ENCODE data around the gene PTPRK. TPM values are rescaled to one million over a fixed set of nuclear protein-coding genes. Genes with fewer than 3 reads are reported as not detected.

Gene PTPRK
- total RNA-seq, 1 experiment from 2014 or later, result 34.2 TPM

DNA sequence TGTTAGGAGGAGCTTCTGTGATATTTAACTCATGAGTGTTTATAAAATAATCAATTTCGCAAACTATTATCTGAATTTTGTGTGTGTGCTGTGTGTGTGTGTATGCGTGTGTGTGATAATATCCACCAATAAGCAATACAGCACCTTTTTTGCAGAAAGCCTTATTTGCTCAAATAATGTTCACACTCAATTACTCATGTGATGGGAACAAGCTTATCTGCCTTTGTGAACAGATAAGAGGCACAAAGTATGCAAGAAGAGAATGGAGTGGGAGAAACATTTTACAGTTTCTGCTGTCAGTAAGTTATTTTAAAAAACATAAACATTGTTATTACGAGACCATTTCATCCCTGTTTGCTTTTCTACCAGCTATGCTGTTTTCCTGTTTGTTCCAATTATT is 36.7 kb upstream of the PTPRK start:
- no peaks in the 10 kb centered on the region for H3K4me1 ChIP-seq (ENCODE audit: control insufficient read depth in 1 of 2, insufficient read depth in 2 of 2, low read length in 2 of 2)
- RAD21 ChIA-PET (ENCODE audit: low non-redundant PET in 1 of 2, low total read pairs in 2 of 2, uncharacterized antibody in 2 of 2, unreplicated experiment in 2 of 2), result no interaction called here
- H4K20me1 ChIP-seq (ENCODE audit: insufficient read depth), result no peaks in the 10 kb centered on the region
- H3K9ac ChIP-seq (ENCODE audit: low read length), result no peak overlapping the region
- intact Hi-C loops (cut with micrococcal nuclease), result no loop called here
- no TSS peak for BruUV-seq (replicated peaks)
- no peaks in the 10 kb centered on the region for H3K9me3 ChIP-seq (ENCODE audit: control insufficient read depth in 1 of 2, insufficient read depth in 1 of 2, low read depth in 1 of 2, low read length in 2 of 2)
- H3K27ac ChIP-seq (ENCODE audit: low read depth, low read length), result no peak overlapping the region
- no peaks in the 10 kb centered on the region for H3K79me2 ChIP-seq (ENCODE audit: insufficient read depth, low read length)
- ATAC-seq, result no peak
- H3K4me2 ChIP-seq (ENCODE audit: low read length), result no peak overlapping the region
- TF ChIP-seq POLR2AphosphoS5 (IDR thresholded peaks at IDR 0.05; ENCODE audit: low read depth, low read length) (no peak), RAD21 (IDR thresholded peaks at IDR 0.05; ENCODE audit: low read depth) (no peak), EZH2 (IDR thresholded peaks at IDR 0.05) (no peak), POLR2A (IDR thresholded peaks at IDR 0.05; ENCODE audit: borderline replicate concordance, extremely low read depth, insufficient read depth, insufficient read length) (no peak), SIN3A (IDR thresholded peaks at IDR 0.05; ENCODE audit: low read depth) (no peak), SRF (IDR thresholded peaks at IDR 0.05; ENCODE audit: low read depth) (no peak), FOSL1 (IDR thresholded peaks at IDR 0.05; ENCODE audit: low read depth) (no peak), EZH2phosphoT487 (IDR thresholded peaks at IDR 0.05; ENCODE audit: borderline replicate concordance) (no peak), YY1 (IDR thresholded peaks at IDR 0.05; ENCODE audit: extremely low read depth, insufficient replicate concordance, low read depth, low read length) (no peak), SP1 (IDR thresholded peaks at IDR 0.05; ENCODE audit: low read depth) (no peak), CBX3 (IDR thresholded peaks at IDR 0.05; ENCODE audit: low read depth) (no peak), CEBPB (IDR thresholded peaks at IDR 0.05; ENCODE audit: low read depth) (no peak), ELF1 (IDR thresholded peaks at IDR 0.05; ENCODE audit: borderline replicate concordance, low read depth) (no peak), EGR1 (IDR thresholded peaks at IDR 0.05; ENCODE audit: low read depth) (no peak)
- TF ChIP-seq, protein P1, sequence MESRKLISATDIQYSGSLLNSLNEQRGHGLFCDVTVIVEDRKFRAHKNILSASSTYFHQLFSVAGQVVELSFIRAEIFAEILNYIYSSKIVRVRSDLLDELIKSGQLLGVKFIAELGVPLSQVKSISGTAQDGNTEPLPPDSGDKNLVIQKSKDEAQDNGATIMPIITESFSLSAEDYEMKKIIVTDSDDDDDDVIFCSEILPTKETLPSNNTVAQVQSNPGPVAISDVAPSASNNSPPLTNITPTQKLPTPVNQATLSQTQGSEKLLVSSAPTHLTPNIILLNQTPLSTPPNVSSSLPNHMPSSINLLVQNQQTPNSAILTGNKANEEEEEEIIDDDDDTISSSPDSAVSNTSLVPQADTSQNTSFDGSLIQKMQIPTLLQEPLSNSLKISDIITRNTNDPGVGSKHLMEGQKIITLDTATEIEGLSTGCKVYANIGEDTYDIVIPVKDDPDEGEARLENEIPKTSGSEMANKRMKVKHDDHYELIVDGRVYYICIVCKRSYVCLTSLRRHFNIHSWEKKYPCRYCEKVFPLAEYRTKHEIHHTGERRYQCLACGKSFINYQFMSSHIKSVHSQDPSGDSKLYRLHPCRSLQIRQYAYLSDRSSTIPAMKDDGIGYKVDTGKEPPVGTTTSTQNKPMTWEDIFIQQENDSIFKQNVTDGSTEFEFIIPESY (IDR thresholded peaks at IDR 0.05; ENCODE audit: extremely low read depth, insufficient replicate concordance, low read length), result no peak
- TF ChIP-seq, protein P2, sequence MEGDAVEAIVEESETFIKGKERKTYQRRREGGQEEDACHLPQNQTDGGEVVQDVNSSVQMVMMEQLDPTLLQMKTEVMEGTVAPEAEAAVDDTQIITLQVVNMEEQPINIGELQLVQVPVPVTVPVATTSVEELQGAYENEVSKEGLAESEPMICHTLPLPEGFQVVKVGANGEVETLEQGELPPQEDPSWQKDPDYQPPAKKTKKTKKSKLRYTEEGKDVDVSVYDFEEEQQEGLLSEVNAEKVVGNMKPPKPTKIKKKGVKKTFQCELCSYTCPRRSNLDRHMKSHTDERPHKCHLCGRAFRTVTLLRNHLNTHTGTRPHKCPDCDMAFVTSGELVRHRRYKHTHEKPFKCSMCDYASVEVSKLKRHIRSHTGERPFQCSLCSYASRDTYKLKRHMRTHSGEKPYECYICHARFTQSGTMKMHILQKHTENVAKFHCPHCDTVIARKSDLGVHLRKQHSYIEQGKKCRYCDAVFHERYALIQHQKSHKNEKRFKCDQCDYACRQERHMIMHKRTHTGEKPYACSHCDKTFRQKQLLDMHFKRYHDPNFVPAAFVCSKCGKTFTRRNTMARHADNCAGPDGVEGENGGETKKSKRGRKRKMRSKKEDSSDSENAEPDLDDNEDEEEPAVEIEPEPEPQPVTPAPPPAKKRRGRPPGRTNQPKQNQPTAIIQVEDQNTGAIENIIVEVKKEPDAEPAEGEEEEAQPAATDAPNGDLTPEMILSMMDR (IDR thresholded peaks at IDR 0.05 in 2 of 3, conservative IDR thresholded peaks at IDR 0.05 in 1 of 3; ENCODE audit: borderline replicate concordance in 1 of 3, insufficient read depth in 1 of 3, low read depth in 2 of 3, low read length in 2 of 3), result no peak
- TF ChIP-seq, protein P3, sequence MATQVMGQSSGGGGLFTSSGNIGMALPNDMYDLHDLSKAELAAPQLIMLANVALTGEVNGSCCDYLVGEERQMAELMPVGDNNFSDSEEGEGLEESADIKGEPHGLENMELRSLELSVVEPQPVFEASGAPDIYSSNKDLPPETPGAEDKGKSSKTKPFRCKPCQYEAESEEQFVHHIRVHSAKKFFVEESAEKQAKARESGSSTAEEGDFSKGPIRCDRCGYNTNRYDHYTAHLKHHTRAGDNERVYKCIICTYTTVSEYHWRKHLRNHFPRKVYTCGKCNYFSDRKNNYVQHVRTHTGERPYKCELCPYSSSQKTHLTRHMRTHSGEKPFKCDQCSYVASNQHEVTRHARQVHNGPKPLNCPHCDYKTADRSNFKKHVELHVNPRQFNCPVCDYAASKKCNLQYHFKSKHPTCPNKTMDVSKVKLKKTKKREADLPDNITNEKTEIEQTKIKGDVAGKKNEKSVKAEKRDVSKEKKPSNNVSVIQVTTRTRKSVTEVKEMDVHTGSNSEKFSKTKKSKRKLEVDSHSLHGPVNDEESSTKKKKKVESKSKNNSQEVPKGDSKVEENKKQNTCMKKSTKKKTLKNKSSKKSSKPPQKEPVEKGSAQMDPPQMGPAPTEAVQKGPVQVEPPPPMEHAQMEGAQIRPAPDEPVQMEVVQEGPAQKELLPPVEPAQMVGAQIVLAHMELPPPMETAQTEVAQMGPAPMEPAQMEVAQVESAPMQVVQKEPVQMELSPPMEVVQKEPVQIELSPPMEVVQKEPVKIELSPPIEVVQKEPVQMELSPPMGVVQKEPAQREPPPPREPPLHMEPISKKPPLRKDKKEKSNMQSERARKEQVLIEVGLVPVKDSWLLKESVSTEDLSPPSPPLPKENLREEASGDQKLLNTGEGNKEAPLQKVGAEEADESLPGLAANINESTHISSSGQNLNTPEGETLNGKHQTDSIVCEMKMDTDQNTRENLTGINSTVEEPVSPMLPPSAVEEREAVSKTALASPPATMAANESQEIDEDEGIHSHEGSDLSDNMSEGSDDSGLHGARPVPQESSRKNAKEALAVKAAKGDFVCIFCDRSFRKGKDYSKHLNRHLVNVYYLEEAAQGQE (IDR thresholded peaks at IDR 0.05; ENCODE audit: low read depth), result no peak
- no peak overlapping the region for H3K4me3 ChIP-seq (replicated peaks in 1 of 2; ENCODE audit: low read depth in 1 of 2, low read length in 2 of 2)
- H3K36me3 ChIP-seq (ENCODE audit: control insufficient read depth in 1 of 2, insufficient read depth in 2 of 2, low read length in 2 of 2), result no peaks in the 10 kb centered on the region
- H3K9me2 ChIP-seq (ENCODE audit: insufficient read depth), result no peaks in the 10 kb centered on the region
- CTCF ChIA-PET, result no interaction called here
- no peak overlapping the region for H2AFZ ChIP-seq (ENCODE audit: low read depth, low read length, poor library complexity, severe bottlenecking)
- no peaks in the 10 kb centered on the region for H3K27me3 ChIP-seq (ENCODE audit: insufficient read depth, low read length)
- no peak for DNase-seq (ENCODE audit: low read depth, low spot score)
- POLR2A ChIA-PET, result no interaction called here
